K562 (cell line): ENCODE measurements around the gene CFAP70.

Source experiments
- ATF7 ChIP-seq: fragments of 450-650 bp; IDR thresholded peaks from 2 replicates; pipeline ENCODE4 v1.7.1; 2014; ENCODE audit warnings: mild to moderate bottlenecking, moderate library complexity
- CTCF ChIP-seq, 3 experiments: IDR thresholded peaks in 2 of 3; conservative IDR thresholded peaks in 1 of 3; 2 replicates each; pipeline ENCODE4 v1.5.1; 2011 to 2012; ENCODE audit warnings: low read length in 3 of 3, mild to moderate bottlenecking in 3 of 3, control low read depth in 2 of 3, improper control_type of control experiment in 1 of 3, inconsistent platforms in 1 of 3, low read depth in 1 of 3, mixed read lengths in 1 of 3, moderate library complexity in 1 of 3; ENCODE audit not compliant: insufficient read depth in 2 of 3
- ELF1 ChIP-seq: fragments of 200-800 bp; sonication (Bioruptor generic); IDR thresholded peaks from 2 replicates; pipeline ENCODE4 v1.6.1; 2016; ENCODE audit warnings: missing genetic modification characterization, missing compliant biosample characterization
- KLF1 ChIP-seq: fragments of 450-650 bp; IDR thresholded peaks from 2 replicates; pipeline ENCODE4 v1.6.1; 2016; ENCODE audit warnings: missing genetic modification characterization, missing compliant biosample characterization
- MYC ChIP-seq, 2 experiments: fragments of 250-450 bp in 1 of 2; sonication (Bioruptor Pico) in 1 of 2; IDR thresholded peaks; 2 replicates each; pipeline versions ENCODE4 v1.5.1 to v1.6.1; 2012 to 2021; ENCODE audit warnings: low read depth in 2 of 2, borderline replicate concordance in 1 of 2, improper control_type of control experiment in 1 of 2, low read length in 1 of 2, mild to moderate bottlenecking in 1 of 2, moderate library complexity in 1 of 2
- POLR2A ChIP-seq: fragments of 450-650 bp; conservative IDR thresholded peaks from 2 replicates; pipeline ENCODE4 v1.6.1; 2016
- SIN3B ChIP-seq: fragments of 450-650 bp; IDR thresholded peaks from 2 replicates; pipeline ENCODE4 v1.6.1; 2017; ENCODE audit warnings: low read depth, mild to moderate bottlenecking, moderate library complexity
- SRSF7 ChIP-seq: fragments of 200-400 bp; formaldehyde crosslinking; optimal IDR thresholded peaks from 2 replicates; pipeline ENCODE3; 2017; ENCODE audit warnings: mild to moderate bottlenecking, low read depth, low read length
- TCF3 ChIP-seq: sonication (generic); formaldehyde crosslinking; IDR thresholded peaks from 2 replicates; pipeline ENCODE4 v1.4.0; 2020; ENCODE audit warnings: mild to moderate bottlenecking, missing genetic modification reagents
- ZNF24 ChIP-seq: fragments of 450-650 bp; IDR thresholded peaks from 2 replicates; pipeline ENCODE4 v1.6.1; 2016

GRCh38 chr10:73359492-73359891 is 828 bp upstream of the CFAP70 start:
- no peak for TF ChIP-seq SRSF7
- TF ChIP-seq SIN3B = no peak
- TF ChIP-seq POLR2A = no peak
- TF ChIP-seq TCF3 (CRISPR knock-in tag) = no peak
- TF ChIP-seq KLF1 (tag) = no peak
- TF ChIP-seq CTCF (IDR thresholded peaks at IDR 0.05 in 2 of 3, conservative IDR thresholded peaks at IDR 0.05 in 1 of 3; ENCODE audit: insufficient read depth in 2 of 3, low read depth in 1 of 3, low read length in 3 of 3) = no peak
- no peak for TF ChIP-seq MYC (IDR thresholded peaks at IDR 0.05; ENCODE audit: low read depth, low read length)
- no peak for TF ChIP-seq MYC (CRISPR knock-in tag; IDR thresholded peaks at IDR 0.05; ENCODE audit: borderline replicate concordance, low read depth)
- no peak for TF ChIP-seq ZNF24
- TF ChIP-seq ELF1 (tag) = no peak
- no peak for TF ChIP-seq ATF7
